Fibroblast of lung (primary cell): Measurements from ENCODE around the gene SYTL5. TPM values are rescaled to one million over a fixed set of nuclear protein-coding genes. Genes with fewer than 3 reads are reported as not detected.

Experiments used
- DNase-seq, 2 donors: peaks; one replicate each; pipeline versions ENCODE4 v3.0.0 to v3.0.0-alpha.2; 2010; ENCODE audit warnings: low read depth in 2 of 2
- H2AFZ ChIP-seq: 2 replicates; pipeline ENCODE4 v1.5.1; 2012; ENCODE audit warnings: low read length, control low read depth, inconsistent platforms
- H3K27ac ChIP-seq: 2 replicates; pipeline ENCODE4 v1.5.1; 2011; ENCODE audit warnings: low read length, control low read depth; ENCODE audit not compliant: insufficient read depth
- H3K27me3 ChIP-seq: 2 replicates; pipeline ENCODE4 v1.5.1; 2011; ENCODE audit warnings: mild to moderate bottlenecking, low read length; ENCODE audit not compliant: control insufficient read depth, insufficient read depth
- H3K36me3 ChIP-seq: 2 replicates; pipeline ENCODE4 v1.5.1; 2011; ENCODE audit warnings: low read length; ENCODE audit not compliant: control insufficient read depth, insufficient read depth
- H3K4me1 ChIP-seq: 2 replicates; pipeline ENCODE4 v1.5.1; 2011; ENCODE audit warnings: low read length; ENCODE audit not compliant: control insufficient read depth, insufficient read depth; ENCODE audit errors: extremely low read depth
- H3K4me2 ChIP-seq: 2 replicates; pipeline ENCODE4 v1.5.1; 2011; ENCODE audit warnings: low read length, control low read depth; ENCODE audit not compliant: insufficient read depth; ENCODE audit errors: extremely low read depth
- H3K4me3 ChIP-seq, 4 experiments: fragments of 200-600 bp in 1 of 4; sonication (generic) in 1 of 4; replicated peaks in 1 of 4; 2 replicates each; pipeline ENCODE4 v1.5.1; 2011 to 2016; ENCODE audit warnings: low read length in 4 of 4, low read depth in 3 of 4, mild to moderate bottlenecking in 3 of 4, control low read depth in 2 of 4, inconsistent platforms in 1 of 4, mixed read lengths in 1 of 4; ENCODE audit not compliant: insufficient read depth in 1 of 4; ENCODE audit errors: control extremely low read depth in 1 of 4
- H3K79me2 ChIP-seq: 2 replicates; pipeline ENCODE4 v1.5.1; 2012; ENCODE audit warnings: mild to moderate bottlenecking, low read length, inconsistent platforms; ENCODE audit not compliant: control insufficient read depth, insufficient read depth
- H3K9ac ChIP-seq: 2 replicates; pipeline ENCODE4 v1.5.1; 2011; ENCODE audit warnings: mild to moderate bottlenecking, low read length, control low read depth; ENCODE audit not compliant: insufficient read depth
- H3K9me3 ChIP-seq: 2 replicates; pipeline ENCODE4 v1.5.1; 2012; ENCODE audit warnings: low read depth, low read length; ENCODE audit not compliant: control insufficient read depth, insufficient read depth
- H4K20me1 ChIP-seq: 2 replicates; pipeline ENCODE4 v1.5.1; 2011; ENCODE audit warnings: low read length; ENCODE audit not compliant: control insufficient read depth, insufficient read depth; ENCODE audit errors: extremely low read depth
- EZH2 ChIP-seq: IDR thresholded peaks from 2 replicates; pipeline ENCODE4 v1.5.1; 2012; ENCODE audit warnings: low read length, control low read depth, mild to moderate bottlenecking; ENCODE audit errors: missing control alignments
- polyA plus RNA-seq, 2 donors: library from polyadenylated mRNA; depleted of rRNA in 1 of 2; stranded (reverse) in 1 of 2; unstranded in 1 of 2; fragments of >200 nt; gene quantifications; 2 replicates each; pipeline ENCODE4 v1.2.1, GENCODE V29; 2011 to 2012; ENCODE audit warnings: missing spikeins in 1 of 2
- total RNA-seq: library from RNA; depleted of rRNA; stranded (reverse); fragments of >200 nt; gene quantifications from 2 replicates; pipeline ENCODE4 v1.2.1, GENCODE V29; 2014
- TF ChIP-seq, protein P1 (sequence below), 2 donors: IDR thresholded peaks in 1 of 2; conservative IDR thresholded peaks in 1 of 2; 1 replicate in 1 of 2; 2 replicates in 1 of 2; pipeline ENCODE4 v1.5.1; 2011 to 2012; ENCODE audit warnings: low read length in 2 of 2, control low read depth in 1 of 2, inconsistent platforms in 1 of 2, low read depth in 1 of 2, mild to moderate bottlenecking in 1 of 2

Gene SYTL5
- total and polyA plus RNA-seq, 2 donors (not counting 1 experiment from before 2014, with no cell fraction given) = 0.27 to 1.5 TPM

DNA sequence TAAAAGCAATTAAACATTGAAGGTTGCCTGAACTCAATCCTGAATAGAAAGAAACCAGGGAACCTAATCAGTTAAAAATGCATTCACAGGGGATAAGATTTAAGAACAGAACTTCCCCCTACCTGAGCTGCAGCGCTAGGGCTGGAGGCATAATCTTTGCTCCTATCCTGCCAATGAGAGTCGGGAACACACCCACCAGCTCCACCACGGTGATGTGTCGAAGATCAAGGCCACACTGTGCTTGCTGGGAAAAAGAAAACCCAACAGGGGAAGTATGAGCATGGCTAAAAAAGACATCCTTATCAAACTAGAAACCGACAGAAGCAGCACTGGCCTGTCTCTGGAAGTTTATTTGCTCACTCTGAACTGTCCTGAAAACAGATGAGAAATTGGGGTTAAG, 148.0 kb downstream of the SYTL5 start:
- no peaks in the 10 kb centered on the region for H3K4me1 ChIP-seq
- no peak for TF ChIP-seq EZH2
- TF ChIP-seq, protein P1, sequence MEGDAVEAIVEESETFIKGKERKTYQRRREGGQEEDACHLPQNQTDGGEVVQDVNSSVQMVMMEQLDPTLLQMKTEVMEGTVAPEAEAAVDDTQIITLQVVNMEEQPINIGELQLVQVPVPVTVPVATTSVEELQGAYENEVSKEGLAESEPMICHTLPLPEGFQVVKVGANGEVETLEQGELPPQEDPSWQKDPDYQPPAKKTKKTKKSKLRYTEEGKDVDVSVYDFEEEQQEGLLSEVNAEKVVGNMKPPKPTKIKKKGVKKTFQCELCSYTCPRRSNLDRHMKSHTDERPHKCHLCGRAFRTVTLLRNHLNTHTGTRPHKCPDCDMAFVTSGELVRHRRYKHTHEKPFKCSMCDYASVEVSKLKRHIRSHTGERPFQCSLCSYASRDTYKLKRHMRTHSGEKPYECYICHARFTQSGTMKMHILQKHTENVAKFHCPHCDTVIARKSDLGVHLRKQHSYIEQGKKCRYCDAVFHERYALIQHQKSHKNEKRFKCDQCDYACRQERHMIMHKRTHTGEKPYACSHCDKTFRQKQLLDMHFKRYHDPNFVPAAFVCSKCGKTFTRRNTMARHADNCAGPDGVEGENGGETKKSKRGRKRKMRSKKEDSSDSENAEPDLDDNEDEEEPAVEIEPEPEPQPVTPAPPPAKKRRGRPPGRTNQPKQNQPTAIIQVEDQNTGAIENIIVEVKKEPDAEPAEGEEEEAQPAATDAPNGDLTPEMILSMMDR (conservative IDR thresholded peaks at IDR 0.05 in 1 of 2, IDR thresholded peaks at IDR 0.05 in 1 of 2; ENCODE audit: low read depth in 1 of 2, low read length in 2 of 2) = no peak
- no peak overlapping the region for H2AFZ ChIP-seq
- no peaks in the 10 kb centered on the region for H4K20me1 ChIP-seq
- H3K36me3 ChIP-seq = no peaks in the 10 kb centered on the region
- no peak overlapping the region for H3K9ac ChIP-seq
- H3K27me3 ChIP-seq = no peaks in the 10 kb centered on the region
- H3K9me3 ChIP-seq = no peaks in the 10 kb centered on the region
- no peak overlapping the region for H3K4me3 ChIP-seq
- no peaks in the 10 kb centered on the region for H3K79me2 ChIP-seq
- DNase-seq = no peak
- H3K4me2 ChIP-seq = no peak overlapping the region
- H3K27ac ChIP-seq = no peak overlapping the region

DNA sequence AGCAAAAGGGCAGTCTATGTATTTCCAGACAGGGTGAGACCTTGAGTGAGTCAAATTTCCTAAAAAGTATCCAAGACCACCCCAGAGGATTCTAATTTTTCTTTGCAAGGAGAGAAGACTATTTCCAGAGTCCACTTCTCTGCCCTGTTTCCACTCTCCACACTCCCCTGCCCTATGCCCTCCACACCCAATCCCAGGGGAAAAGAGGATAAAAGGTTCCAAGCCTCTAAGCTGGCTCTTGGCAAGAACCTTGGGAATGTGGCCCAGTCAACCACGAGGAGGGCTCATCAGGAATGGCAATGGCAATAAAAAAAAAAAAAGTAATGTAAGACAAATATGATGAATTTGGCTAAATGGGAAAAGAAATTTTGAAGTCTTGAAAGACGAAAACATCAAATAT, 148.5 kb downstream of the SYTL5 start:
- no peaks in the 10 kb centered on the region for H3K27me3 ChIP-seq
- H3K36me3 ChIP-seq = no peaks in the 10 kb centered on the region
- no peak overlapping the region for H3K4me3 ChIP-seq
- H4K20me1 ChIP-seq = no peaks in the 10 kb centered on the region
- H3K9me3 ChIP-seq = no peaks in the 10 kb centered on the region
- no peak overlapping the region for H3K27ac ChIP-seq
- no peak overlapping the region for H3K4me2 ChIP-seq
- no peaks in the 10 kb centered on the region for H3K79me2 ChIP-seq
- peak in 1 of 2 donors; percentile 8 for DNase-seq
- no peak overlapping the region for H2AFZ ChIP-seq
- no peak overlapping the region for H3K9ac ChIP-seq
- TF ChIP-seq EZH2 = no peak
- TF ChIP-seq, protein P1 (conservative IDR thresholded peaks at IDR 0.05 in 1 of 2, IDR thresholded peaks at IDR 0.05 in 1 of 2; ENCODE audit: low read depth in 1 of 2, low read length in 2 of 2) = no peak
- H3K4me1 ChIP-seq = no peaks in the 10 kb centered on the region

DNA sequence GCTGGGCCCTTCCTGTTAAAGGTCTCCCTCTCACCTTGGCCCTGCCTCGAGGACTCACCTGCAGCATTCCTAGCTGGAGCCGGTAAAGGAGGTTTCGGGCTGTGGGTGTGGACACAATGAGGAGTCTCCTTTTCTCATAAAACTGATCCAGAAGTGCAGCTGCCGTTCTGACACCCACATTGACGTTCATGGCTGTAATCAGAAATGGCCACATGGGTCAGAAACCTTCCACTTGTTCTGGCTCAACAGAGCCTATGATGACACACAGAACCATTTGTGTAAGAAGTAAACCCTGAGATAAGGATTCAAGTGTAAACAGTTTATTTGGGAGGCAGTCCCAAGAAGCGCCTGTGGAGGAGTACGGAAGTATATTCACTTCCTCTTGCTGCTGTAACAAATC, 150.5 kb downstream of the SYTL5 start:
- Histone ChIP-seq H3K27ac (no peak overlapping the region), H3K79me2 (no peaks in the 10 kb centered on the region), H3K4me3 (no peak overlapping the region), H3K9ac (no peak overlapping the region), H3K4me2 (no peak overlapping the region), H4K20me1 (no peaks in the 10 kb centered on the region), H3K27me3 (no peaks in the 10 kb centered on the region), H2AFZ (no peak overlapping the region), H3K9me3 (no peaks in the 10 kb centered on the region), H3K4me1 (no peaks in the 10 kb centered on the region), H3K36me3 (no peaks in the 10 kb centered on the region)
- no peak for TF ChIP-seq EZH2
- TF ChIP-seq, protein P1 (conservative IDR thresholded peaks at IDR 0.05 in 1 of 2, IDR thresholded peaks at IDR 0.05 in 1 of 2; ENCODE audit: low read depth in 1 of 2, low read length in 2 of 2) = no peak
- peak in 1 of 2 donors; percentile 5 for DNase-seq
